HCT116 (cell line): ENCODE measurements around the gene TSPO. TPM values are rescaled to one million over a fixed set of nuclear protein-coding genes. Genes with fewer than 3 reads are reported as not detected.

Experiments used
- ATAC-seq: fragments of 200-7000 bp; cut with Tn5 transposase; 2 replicates; pipeline ENCODE4 v1.9.1; 2020; ENCODE audit warnings: mild to moderate bottlenecking, moderate library complexity
- BruUV-seq: library from RNA; stranded (reverse); fragments of 400-500 nt; replicated peaks from 2 replicates; lab custom pipeline; 2021; lab: Mats Ljungman, UMichigan
- CTCF ChIA-PET: fragments of 300-600 bp; sonication (Branson Sonifier 250); formaldehyde crosslinking; loops from one replicate; lab custom pipeline; 2021; ENCODE audit warnings: antibody characterized with exemption; lab: Charles Lee
- POLR2A ChIA-PET: fragments of 300-600, 350-600 bp; sonication (Branson Sonifier 250); formaldehyde crosslinking; loops from one replicate; lab custom pipeline; 2021; ENCODE audit warnings: antibody characterized with exemption; lab: Charles Lee
- RAD21 ChIA-PET, 2 experiments: fragments of 300-600 bp; sonication (Branson Sonifier 250); formaldehyde crosslinking; loops; one replicate each; lab custom pipeline; 2023; ENCODE audit warnings: low total read pairs in 2 of 2; ENCODE audit not compliant: uncharacterized antibody in 2 of 2, unreplicated experiment in 2 of 2, low non-redundant PET in 1 of 2; lab: Charles Lee
- DNase-seq: peaks from one replicate; pipeline ENCODE4 v3.0.0-alpha.2; 2010; ENCODE audit warnings: low read depth, low spot score
- H2AFZ ChIP-seq: fragments of 200-600 bp; shearing (Covaris generic), sonication (generic); 2 replicates; pipeline ENCODE4 v1.6.1; 2017; ENCODE audit warnings: low read depth, mixed run types, mixed read lengths, antibody characterized with exemption, low read length; ENCODE audit not compliant: poor library complexity, severe bottlenecking
- H3K27ac ChIP-seq: 2 replicates; pipeline ENCODE4 v1.5.1; 2012; ENCODE audit warnings: low read depth, low read length
- H3K27me3 ChIP-seq: fragments of 200-600 bp; sonication (generic); 2 replicates; pipeline ENCODE4 v1.6.1; 2016; ENCODE audit warnings: mixed run types, low read length, mixed read lengths; ENCODE audit not compliant: insufficient read depth
- H3K36me3 ChIP-seq, 2 experiments: fragments of 200-500 bp in 1 of 2; fragments of 200-600 bp in 1 of 2; sonication (Bioruptor generic) in 1 of 2; sonication (generic) in 1 of 2; 2 replicates each; pipeline versions ENCODE4 v1.5.1 to v1.6.1; 2014 to 2016; ENCODE audit warnings: low read length in 2 of 2, inconsistent platforms in 1 of 2, mixed read lengths in 1 of 2, mixed run types in 1 of 2; ENCODE audit not compliant: insufficient read depth in 2 of 2, control insufficient read depth in 1 of 2
- H3K4me1 ChIP-seq, 2 experiments: fragments of 200-600 bp in 1 of 2; sonication (generic) in 1 of 2; 2 replicates each; pipeline versions ENCODE4 v1.5.1 to v1.6.1; 2012 to 2017; ENCODE audit warnings: low read length in 2 of 2, inconsistent platforms in 1 of 2, mild to moderate bottlenecking in 1 of 2, mixed read lengths in 1 of 2, mixed run types in 1 of 2, moderate library complexity in 1 of 2; ENCODE audit not compliant: insufficient read depth in 2 of 2, control insufficient read depth in 1 of 2
- H3K4me2 ChIP-seq: fragments of 200-600 bp; sonication (generic); 2 replicates; pipeline ENCODE4 v1.6.1; 2017; ENCODE audit warnings: mixed run types, low read length, mixed read lengths
- H3K4me3 ChIP-seq, 2 experiments: fragments of 200-600 bp in 1 of 2; sonication (generic) in 1 of 2; replicated peaks in 1 of 2; 2 replicates each; pipeline ENCODE4 v1.5.1; 2011 to 2016; ENCODE audit warnings: low read length in 2 of 2, control low read depth in 1 of 2, low read depth in 1 of 2, mild to moderate bottlenecking in 1 of 2, mixed read lengths in 1 of 2, mixed run types in 1 of 2
- H3K79me2 ChIP-seq: fragments of 200-600 bp; sonication (generic); 2 replicates; pipeline ENCODE4 v1.6.1; 2017; ENCODE audit warnings: mild to moderate bottlenecking, mixed run types, low read length, moderate library complexity, mixed read lengths; ENCODE audit not compliant: insufficient read depth
- H3K9ac ChIP-seq: fragments of 200-600 bp; sonication (generic); 2 replicates; pipeline ENCODE4 v1.6.1; 2016; ENCODE audit warnings: low read length, mixed read lengths
- H3K9me2 ChIP-seq: fragments of 200-600 bp; sonication (generic), shearing (Covaris generic); 2 replicates; pipeline ENCODE4 v1.6.1; 2017; ENCODE audit warnings: mixed run types, mild to moderate bottlenecking, moderate library complexity; ENCODE audit not compliant: insufficient read depth
- H3K9me3 ChIP-seq, 2 experiments: fragments of 200-500 bp in 1 of 2; fragments of 200-600 bp in 1 of 2; sonication (Bioruptor generic) in 1 of 2; sonication (generic) in 1 of 2; 2 replicates each; pipeline ENCODE4 v1.6.1; 2014 to 2017; ENCODE audit warnings: low read length in 2 of 2, mixed read lengths in 2 of 2, inconsistent platforms in 1 of 2, low read depth in 1 of 2, mild to moderate bottlenecking in 1 of 2, mixed run types in 1 of 2, moderate library complexity in 1 of 2; ENCODE audit not compliant: control insufficient read depth in 1 of 2, insufficient read depth in 1 of 2
- H4K20me1 ChIP-seq: fragments of 200-600 bp; sonication (generic), shearing (Covaris generic); 2 replicates; pipeline ENCODE4 v1.6.1; 2017; ENCODE audit warnings: mixed run types, mild to moderate bottlenecking, moderate library complexity; ENCODE audit not compliant: insufficient read depth
- CBX3 ChIP-seq: IDR thresholded peaks from 2 replicates; pipeline ENCODE4 v1.6.1; 2012; ENCODE audit warnings: low read depth
- CEBPB ChIP-seq: IDR thresholded peaks from 2 replicates; pipeline ENCODE4 v1.6.1; 2012; ENCODE audit warnings: low read depth
- EGR1 ChIP-seq: IDR thresholded peaks from 2 replicates; pipeline ENCODE4 v1.6.1; 2012; ENCODE audit warnings: low read depth
- ELF1 ChIP-seq: IDR thresholded peaks from 2 replicates; pipeline ENCODE4 v1.6.1; 2012; ENCODE audit warnings: low read depth, borderline replicate concordance
- EZH2phosphoT487 ChIP-seq: fragments of 200-600 bp; IDR thresholded peaks from 2 replicates; pipeline ENCODE4 v1.6.1; 2018; ENCODE audit warnings: antibody characterized with exemption, borderline replicate concordance
- FOSL1 ChIP-seq: IDR thresholded peaks from 2 replicates; pipeline ENCODE4 v1.6.1; 2012; ENCODE audit warnings: low read depth
- POLR2A ChIP-seq: IDR thresholded peaks from 2 replicates; pipeline ENCODE4 v1.7.0; 2011; ENCODE audit warnings: borderline replicate concordance; ENCODE audit not compliant: insufficient read depth, insufficient read length; ENCODE audit errors: extremely low read depth
- RAD21 ChIP-seq: IDR thresholded peaks from 2 replicates; pipeline ENCODE4 v1.6.1; 2012; ENCODE audit warnings: low read depth, mild to moderate bottlenecking
- SP1 ChIP-seq: IDR thresholded peaks from 2 replicates; pipeline ENCODE4 v1.6.1; 2012; ENCODE audit warnings: low read depth
- SRF ChIP-seq: IDR thresholded peaks from 2 replicates; pipeline ENCODE4 v1.6.1; 2012; ENCODE audit warnings: low read depth
- TCF7L2 ChIP-seq: IDR thresholded peaks from 2 replicates; pipeline ENCODE4 v1.7.0; 2011; ENCODE audit warnings: borderline replicate concordance, inconsistent platforms; ENCODE audit not compliant: insufficient read depth, insufficient read length; ENCODE audit errors: extremely low read depth
- ZNF274 ChIP-seq: fragments of 200-500 bp; sonication (Bioruptor generic); IDR thresholded peaks from 2 replicates; pipeline ENCODE4 v1.6.1; 2014; ENCODE audit warnings: mild to moderate bottlenecking, low read depth, low read length, inconsistent platforms
- intact Hi-C: fragments of 100-400 bp; cut with micrococcal nuclease; formaldehyde crosslinking; loops from 2 replicates; pipeline ENCODE4 v1.10.0; 2022
- total RNA-seq: library from RNA; stranded (reverse); gene quantifications from one replicate; pipeline ENCODE4 v1.2.1, GENCODE V29; 2021; ENCODE audit not compliant: unreplicated experiment
- TF ChIP-seq, protein P1 (sequence below): IDR thresholded peaks from 2 replicates; pipeline ENCODE4 v1.6.1; 2011; ENCODE audit warnings: mild to moderate bottlenecking, low read length, moderate library complexity; ENCODE audit not compliant: insufficient replicate concordance; ENCODE audit errors: extremely low read depth
- TF ChIP-seq, protein P2 (sequence below): IDR thresholded peaks from 2 replicates; pipeline ENCODE4 v1.6.1; 2012; ENCODE audit warnings: low read depth
- TF ChIP-seq, protein P3 (sequence below), 3 experiments: fragments of 200-600 bp in 1 of 3; sonication (generic) in 1 of 3; IDR thresholded peaks in 2 of 3; conservative IDR thresholded peaks in 1 of 3; 2 replicates each; pipeline ENCODE4 v1.5.1; 2012 to 2017; ENCODE audit warnings: low read depth in 2 of 3, low read length in 2 of 3, antibody characterized with exemption in 1 of 3, borderline replicate concordance in 1 of 3, control low read depth in 1 of 3, mild to moderate bottlenecking in 1 of 3, mixed read lengths in 1 of 3, mixed run types in 1 of 3, moderate library complexity in 1 of 3; ENCODE audit not compliant: insufficient read depth in 1 of 3
- TF ChIP-seq, protein P4 (sequence below): IDR thresholded peaks from 2 replicates; pipeline ENCODE4 v1.6.1; 2012

The TSPO gene
- total RNA-seq, 1 experiment from 2014 or later: 192 TPM

DNA sequence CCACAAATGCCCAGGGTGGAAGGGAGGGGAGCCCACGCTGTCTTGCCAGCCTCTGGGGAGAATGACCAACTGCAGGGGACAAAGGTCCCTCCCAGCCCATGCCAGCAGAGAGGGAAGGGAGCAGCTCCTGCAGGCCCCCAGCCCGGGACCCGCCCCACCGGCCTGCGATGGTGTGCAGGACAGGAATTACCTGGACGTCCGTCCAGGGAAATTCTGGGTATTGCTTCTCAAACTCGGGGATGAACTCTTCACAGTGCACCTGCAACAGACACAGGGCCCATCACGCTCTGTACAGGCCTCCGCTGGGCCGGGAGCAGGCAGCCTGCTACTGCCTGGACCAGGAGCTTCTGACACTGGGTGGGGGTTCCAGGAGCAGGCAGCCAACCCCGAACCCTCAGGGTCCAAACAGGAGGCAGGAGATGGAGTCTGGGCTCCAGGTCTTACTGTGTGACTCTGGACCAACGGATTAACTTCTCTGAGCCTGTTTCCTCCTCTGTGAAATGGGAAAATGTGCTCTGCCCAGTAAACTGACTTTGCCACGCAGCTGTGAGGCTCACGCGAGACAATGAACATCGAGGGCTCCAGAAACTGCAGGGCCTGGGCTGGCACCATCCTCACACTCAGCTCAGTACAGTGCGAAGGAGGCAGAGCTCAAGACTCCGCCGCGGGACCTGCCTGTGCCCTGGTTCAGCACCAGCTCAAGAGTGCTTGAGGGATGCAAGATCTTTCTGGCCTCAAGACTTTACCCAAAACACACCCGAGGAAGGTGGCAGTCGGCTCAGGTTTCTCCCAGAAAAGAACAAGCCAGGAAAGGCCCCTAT is 18.2 kb downstream of the TSPO start:
- intact Hi-C loops: no loop called here
- BruUV-seq: no TSS peak
- H3K9ac ChIP-seq: no peak overlapping the region

More for the DNA sequence above, 18.2 kb downstream of the TSPO start:
- Histone ChIP-seq H3K9me3 (no peaks in the 10 kb centered on the region), H3K4me2 (no peak overlapping the region), H4K20me1 (no peaks in the 10 kb centered on the region), H3K4me1 (no peaks in the 10 kb centered on the region), H3K9me2 (no peaks in the 10 kb centered on the region), H3K79me2 (no peaks in the 10 kb centered on the region), H2AFZ (no peak overlapping the region), H3K36me3 (peaks cover 14 to 30% of the 10 kb centered on the region in 2 experiments; a peak in 3 of 4 replicates), H3K27ac (no peak overlapping the region), H3K4me3 (no peak overlapping the region), H3K27me3 (no peaks in the 10 kb centered on the region)
- RAD21 ChIA-PET: no interaction called here
- DNase-seq (no peak), ATAC-seq (no peak)
- CTCF ChIA-PET: no interaction called here
- TF ChIP-seq, protein P1, sequence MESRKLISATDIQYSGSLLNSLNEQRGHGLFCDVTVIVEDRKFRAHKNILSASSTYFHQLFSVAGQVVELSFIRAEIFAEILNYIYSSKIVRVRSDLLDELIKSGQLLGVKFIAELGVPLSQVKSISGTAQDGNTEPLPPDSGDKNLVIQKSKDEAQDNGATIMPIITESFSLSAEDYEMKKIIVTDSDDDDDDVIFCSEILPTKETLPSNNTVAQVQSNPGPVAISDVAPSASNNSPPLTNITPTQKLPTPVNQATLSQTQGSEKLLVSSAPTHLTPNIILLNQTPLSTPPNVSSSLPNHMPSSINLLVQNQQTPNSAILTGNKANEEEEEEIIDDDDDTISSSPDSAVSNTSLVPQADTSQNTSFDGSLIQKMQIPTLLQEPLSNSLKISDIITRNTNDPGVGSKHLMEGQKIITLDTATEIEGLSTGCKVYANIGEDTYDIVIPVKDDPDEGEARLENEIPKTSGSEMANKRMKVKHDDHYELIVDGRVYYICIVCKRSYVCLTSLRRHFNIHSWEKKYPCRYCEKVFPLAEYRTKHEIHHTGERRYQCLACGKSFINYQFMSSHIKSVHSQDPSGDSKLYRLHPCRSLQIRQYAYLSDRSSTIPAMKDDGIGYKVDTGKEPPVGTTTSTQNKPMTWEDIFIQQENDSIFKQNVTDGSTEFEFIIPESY: no peak
- TF ChIP-seq EGR1 (no peak), TCF7L2 (no peak), POLR2A (no peak), FOSL1 (no peak), RAD21 (no peak), CEBPB (no peak), EZH2phosphoT487 (no peak), ELF1 (no peak), SRF (no peak), SP1 (no peak), CBX3 (no peak), ZNF274 (no peak)
- TF ChIP-seq, protein P2, sequence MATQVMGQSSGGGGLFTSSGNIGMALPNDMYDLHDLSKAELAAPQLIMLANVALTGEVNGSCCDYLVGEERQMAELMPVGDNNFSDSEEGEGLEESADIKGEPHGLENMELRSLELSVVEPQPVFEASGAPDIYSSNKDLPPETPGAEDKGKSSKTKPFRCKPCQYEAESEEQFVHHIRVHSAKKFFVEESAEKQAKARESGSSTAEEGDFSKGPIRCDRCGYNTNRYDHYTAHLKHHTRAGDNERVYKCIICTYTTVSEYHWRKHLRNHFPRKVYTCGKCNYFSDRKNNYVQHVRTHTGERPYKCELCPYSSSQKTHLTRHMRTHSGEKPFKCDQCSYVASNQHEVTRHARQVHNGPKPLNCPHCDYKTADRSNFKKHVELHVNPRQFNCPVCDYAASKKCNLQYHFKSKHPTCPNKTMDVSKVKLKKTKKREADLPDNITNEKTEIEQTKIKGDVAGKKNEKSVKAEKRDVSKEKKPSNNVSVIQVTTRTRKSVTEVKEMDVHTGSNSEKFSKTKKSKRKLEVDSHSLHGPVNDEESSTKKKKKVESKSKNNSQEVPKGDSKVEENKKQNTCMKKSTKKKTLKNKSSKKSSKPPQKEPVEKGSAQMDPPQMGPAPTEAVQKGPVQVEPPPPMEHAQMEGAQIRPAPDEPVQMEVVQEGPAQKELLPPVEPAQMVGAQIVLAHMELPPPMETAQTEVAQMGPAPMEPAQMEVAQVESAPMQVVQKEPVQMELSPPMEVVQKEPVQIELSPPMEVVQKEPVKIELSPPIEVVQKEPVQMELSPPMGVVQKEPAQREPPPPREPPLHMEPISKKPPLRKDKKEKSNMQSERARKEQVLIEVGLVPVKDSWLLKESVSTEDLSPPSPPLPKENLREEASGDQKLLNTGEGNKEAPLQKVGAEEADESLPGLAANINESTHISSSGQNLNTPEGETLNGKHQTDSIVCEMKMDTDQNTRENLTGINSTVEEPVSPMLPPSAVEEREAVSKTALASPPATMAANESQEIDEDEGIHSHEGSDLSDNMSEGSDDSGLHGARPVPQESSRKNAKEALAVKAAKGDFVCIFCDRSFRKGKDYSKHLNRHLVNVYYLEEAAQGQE: no peak
- TF ChIP-seq, protein P3, sequence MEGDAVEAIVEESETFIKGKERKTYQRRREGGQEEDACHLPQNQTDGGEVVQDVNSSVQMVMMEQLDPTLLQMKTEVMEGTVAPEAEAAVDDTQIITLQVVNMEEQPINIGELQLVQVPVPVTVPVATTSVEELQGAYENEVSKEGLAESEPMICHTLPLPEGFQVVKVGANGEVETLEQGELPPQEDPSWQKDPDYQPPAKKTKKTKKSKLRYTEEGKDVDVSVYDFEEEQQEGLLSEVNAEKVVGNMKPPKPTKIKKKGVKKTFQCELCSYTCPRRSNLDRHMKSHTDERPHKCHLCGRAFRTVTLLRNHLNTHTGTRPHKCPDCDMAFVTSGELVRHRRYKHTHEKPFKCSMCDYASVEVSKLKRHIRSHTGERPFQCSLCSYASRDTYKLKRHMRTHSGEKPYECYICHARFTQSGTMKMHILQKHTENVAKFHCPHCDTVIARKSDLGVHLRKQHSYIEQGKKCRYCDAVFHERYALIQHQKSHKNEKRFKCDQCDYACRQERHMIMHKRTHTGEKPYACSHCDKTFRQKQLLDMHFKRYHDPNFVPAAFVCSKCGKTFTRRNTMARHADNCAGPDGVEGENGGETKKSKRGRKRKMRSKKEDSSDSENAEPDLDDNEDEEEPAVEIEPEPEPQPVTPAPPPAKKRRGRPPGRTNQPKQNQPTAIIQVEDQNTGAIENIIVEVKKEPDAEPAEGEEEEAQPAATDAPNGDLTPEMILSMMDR (IDR thresholded peaks at IDR 0.05 in 2 of 3, conservative IDR thresholded peaks at IDR 0.05 in 1 of 3; ENCODE audit: borderline replicate concordance in 1 of 3, insufficient read depth in 1 of 3, low read depth in 2 of 3, low read length in 2 of 3): no peak
- TF ChIP-seq, protein P4, sequence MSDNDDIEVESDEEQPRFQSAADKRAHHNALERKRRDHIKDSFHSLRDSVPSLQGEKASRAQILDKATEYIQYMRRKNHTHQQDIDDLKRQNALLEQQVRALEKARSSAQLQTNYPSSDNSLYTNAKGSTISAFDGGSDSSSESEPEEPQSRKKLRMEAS: no peak
- POLR2A ChIA-PET: no interaction called here
